ENCODE measurements around the gene DNAAF8. TPM values are rescaled to one million over a fixed set of nuclear protein-coding genes. Genes with fewer than 3 reads are reported as not detected.

The DNAAF8 gene
- total RNA-seq, 4 donors from 2014 or later: 0.44 to 1.2 (median 0.91) TPM

- H3K27me3 ChIP-seq: no peaks in the 10 kb centered on the region
- no peaks in the 10 kb centered on the region for H3K4me1 ChIP-seq
- H3K27ac ChIP-seq: no peak overlapping the region
- ATAC-seq (no peak), DNase-seq (no peak)
- H3K36me3 ChIP-seq: peaks cover 0 to 43% of the 10 kb centered on the region in 2 donors
- intact Hi-C loops (cut with DNase I; ENCODE audit: low total_unique reads): no loop called here
- H3K9me3 ChIP-seq: no peaks in the 10 kb centered on the region
- in situ Hi-C loops (cut with MboI; ENCODE audit: low sequenced_read_pairs in 4 of 4): no loop called here
- TF ChIP-seq POLR2A (IDR thresholded peaks at IDR 0.05): no peak
- TF ChIP-seq CTCF (IDR thresholded peaks at IDR 0.05 in 4 of 5, conservative IDR thresholded peaks at IDR 0.05 in 1 of 5): no peak
- no peak overlapping the region for H3K4me3 ChIP-seq
Observed at GRCh38 chr16:4713663-4714501, 20.5 kb upstream of the DNAAF8 start.

GRCh38 chr16:4714996-4715395 is 19.3 kb upstream of the DNAAF8 start:
- H3K36me3 ChIP-seq: peaks cover 0 to 46% of the 10 kb centered on the region in 2 donors

GRCh38 chr16:4718466-4718865 is 15.9 kb upstream of the DNAAF8 start:
- no peak overlapping the region for H3K27ac ChIP-seq
- H3K36me3 ChIP-seq: peaks cover 0 to 38% of the 10 kb centered on the region in 2 donors
- TF ChIP-seq CTCF (IDR thresholded peaks at IDR 0.05 in 4 of 5, conservative IDR thresholded peaks at IDR 0.05 in 1 of 5): no peak
- no peak for TF ChIP-seq POLR2A (IDR thresholded peaks at IDR 0.05)
- no peaks in the 10 kb centered on the region for H3K4me1 ChIP-seq
- no peak for DNase-seq
- intact Hi-C loops (cut with DNase I; ENCODE audit: low total_unique reads) (no loop called here), in situ Hi-C loops (cut with MboI; ENCODE audit: low sequenced_read_pairs in 4 of 4) (no loop called here)
- ATAC-seq: no peak
- no peaks in the 10 kb centered on the region for H3K9me3 ChIP-seq
- no peak overlapping the region for H3K4me3 ChIP-seq
- H3K27me3 ChIP-seq: no peaks in the 10 kb centered on the region

More at GRCh38 chr16:4714996-4715395, 19.3 kb upstream of the DNAAF8 start:
- in situ Hi-C loops (cut with MboI; ENCODE audit: low sequenced_read_pairs in 4 of 4) (no loop called here), intact Hi-C loops (cut with DNase I; ENCODE audit: low total_unique reads) (no loop called here)
- no peak overlapping the region for H3K4me3 ChIP-seq
- ATAC-seq: no peak
- no peak for DNase-seq
- H3K9me3 ChIP-seq: no peaks in the 10 kb centered on the region
- no peak for TF ChIP-seq POLR2A (IDR thresholded peaks at IDR 0.05)
- TF ChIP-seq CTCF (IDR thresholded peaks at IDR 0.05 in 4 of 5, conservative IDR thresholded peaks at IDR 0.05 in 1 of 5): no peak
- H3K27ac ChIP-seq: no peak overlapping the region
- H3K4me1 ChIP-seq: no peaks in the 10 kb centered on the region
- H3K27me3 ChIP-seq: no peaks in the 10 kb centered on the region

GRCh38 chr16:4723071-4723767 is 11.1 kb upstream of the DNAAF8 start:
- no peak for DNase-seq
- in situ Hi-C loops (cut with MboI; ENCODE audit: low sequenced_read_pairs in 4 of 4): no loop called here
- H3K27ac ChIP-seq: no peak overlapping the region

More at GRCh38 chr16:4723071-4723767, 11.1 kb upstream of the DNAAF8 start:
- no peak for TF ChIP-seq CTCF (IDR thresholded peaks at IDR 0.05 in 4 of 5, conservative IDR thresholded peaks at IDR 0.05 in 1 of 5)
- no peak for TF ChIP-seq POLR2A (IDR thresholded peaks at IDR 0.05)
- no peak overlapping the region for H3K4me3 ChIP-seq
- H3K36me3 ChIP-seq: peaks cover 0 to 37% of the 10 kb centered on the region in 2 donors
- no peaks in the 10 kb centered on the region for H3K9me3 ChIP-seq
- intact Hi-C loops (cut with DNase I; ENCODE audit: low total_unique reads): loop anchor here (10.0 kb wide), 1 partner anchor 1988 kb away; no protein-coding TSS in a partner anchor
- ATAC-seq: no peak
- no peaks in the 10 kb centered on the region for H3K27me3 ChIP-seq
- no peaks in the 10 kb centered on the region for H3K4me1 ChIP-seq

All from gastrocnemius medialis (tissue), 4 donors.